ENCODE results near the gene KLHL35. TPM values are rescaled to one million over a fixed set of nuclear protein-coding genes. Genes with fewer than 3 reads are reported as not detected.

Gene KLHL35
- total RNA-seq, 1 donor from 2014 or later = 0.77 TPM

GRCh38 chr11:75481223-75481921 is 48.4 kb upstream of the KLHL35 start:
- no peaks in the 10 kb centered on the region for H3K27me3 ChIP-seq (ENCODE audit: insufficient read depth, low read length)
- Mint-ChIP-seq H3K36me3 (ENCODE audit: low read depth, unreplicated experiment) (no peaks in the 10 kb centered on the region), H3K27me3 (ENCODE audit: low read depth, unreplicated experiment) (peaks cover 18% of the 10 kb centered on the region), H3K4me1 (ENCODE audit: low read depth, unreplicated experiment) (no peaks in the 10 kb centered on the region), H3K9me3 (ENCODE audit: unreplicated experiment) (peaks cover 1% of the 10 kb centered on the region), H3K4me3 (ENCODE audit: unreplicated experiment) (no peak overlapping the region), H3K27ac (ENCODE audit: unreplicated experiment) (no peak overlapping the region)
- no peak for TF ChIP-seq EZH2 (IDR thresholded peaks at IDR 0.05; ENCODE audit: insufficient read depth, low read length)
- TF ChIP-seq CTCF (IDR thresholded peaks at IDR 0.05; ENCODE audit: insufficient read depth, low read depth, low read length) = no peak
- H3K4me3 ChIP-seq (ENCODE audit: insufficient read depth, low read depth, low read length) = no peak overlapping the region
- no peaks in the 10 kb centered on the region for H3K9me3 ChIP-seq (ENCODE audit: insufficient read depth, low read depth, low read length)
- H3K4me2 ChIP-seq (ENCODE audit: low read length) = no peak overlapping the region
- no peaks in the 10 kb centered on the region for H3K79me2 ChIP-seq (ENCODE audit: insufficient read depth, low read length)
- peaks cover 4% of the 10 kb centered on the region for H4K20me1 ChIP-seq (ENCODE audit: insufficient read depth, low read length)
- no peak overlapping the region for H3K9ac ChIP-seq (ENCODE audit: low read length)
- no peak overlapping the region for H3K27ac ChIP-seq (ENCODE audit: low read depth, low read length)
- H3K36me3 ChIP-seq (ENCODE audit: insufficient read depth, low read length) = no peaks in the 10 kb centered on the region
- no peaks in the 10 kb centered on the region for H3K4me1 ChIP-seq (ENCODE audit: insufficient read depth, low read length)
- FAIRE-seq (no peak), DNase-seq (ENCODE audit: low read depth) (no peak)
- H2AFZ ChIP-seq (ENCODE audit: low read depth, low read length) = no peak overlapping the region

GRCh38 chr11:75480185-75481175 is 47.5 kb upstream of the KLHL35 start:
- H3K36me3 Mint-ChIP-seq (ENCODE audit: low read depth, unreplicated experiment) = no peaks in the 10 kb centered on the region
- H3K4me1 Mint-ChIP-seq (ENCODE audit: low read depth, unreplicated experiment) = no peaks in the 10 kb centered on the region
- FAIRE-seq = no peak

More at GRCh38 chr11:75480185-75481175, 47.5 kb upstream of the KLHL35 start:
- Histone ChIP-seq H3K27ac (ENCODE audit: low read depth, low read length) (no peak overlapping the region), H3K36me3 (ENCODE audit: insufficient read depth, low read length) (no peaks in the 10 kb centered on the region), H3K4me2 (ENCODE audit: low read length) (no peak overlapping the region), H3K9me3 (ENCODE audit: insufficient read depth, low read depth, low read length) (no peaks in the 10 kb centered on the region), H2AFZ (ENCODE audit: low read depth, low read length) (no peak overlapping the region), H4K20me1 (ENCODE audit: insufficient read depth, low read length) (no peaks in the 10 kb centered on the region), H3K4me3 (ENCODE audit: insufficient read depth, low read depth, low read length) (no peak overlapping the region), H3K4me1 (ENCODE audit: insufficient read depth, low read length) (peaks cover 7% of the 10 kb centered on the region), H3K9ac (ENCODE audit: low read length) (no peak overlapping the region), H3K27me3 (ENCODE audit: insufficient read depth, low read length) (no peaks in the 10 kb centered on the region), H3K79me2 (ENCODE audit: insufficient read depth, low read length) (no peaks in the 10 kb centered on the region)
- Mint-ChIP-seq H3K27ac (ENCODE audit: unreplicated experiment) (no peak overlapping the region), H3K27me3 (ENCODE audit: low read depth, unreplicated experiment) (peaks cover 18% of the 10 kb centered on the region), H3K9me3 (ENCODE audit: unreplicated experiment) (peaks cover 1% of the 10 kb centered on the region), H3K4me3 (ENCODE audit: unreplicated experiment) (no peak overlapping the region)
- TF ChIP-seq CTCF (IDR thresholded peaks at IDR 0.05; ENCODE audit: insufficient read depth, low read depth, low read length) = no peak
- TF ChIP-seq EZH2 (IDR thresholded peaks at IDR 0.05; ENCODE audit: insufficient read depth, low read length) = no peak
- no peak for DNase-seq (ENCODE audit: low read depth)

Measured in astrocyte (in vitro differentiated cells and primary cell).